CD4-positive, alpha-beta T cell (primary cell): ENCODE measurements around the gene UGT1A10. TPM values are rescaled to one million over a fixed set of nuclear protein-coding genes. Genes with fewer than 3 reads are reported as not detected.

ENCODE experiments used
- ATAC-seq: fragments of 200-7000 bp; cut with Tn5 transposase; one replicate; pipeline ENCODE4 v1.10.0; 2022; ENCODE audit warnings: mild to moderate bottlenecking; ENCODE audit not compliant: poor library complexity
- CTCF ChIA-PET: fragments of 350-600 bp; sonication (Branson Sonifier 250); formaldehyde crosslinking; loops from one replicate; lab custom pipeline; 2021; ENCODE audit warnings: antibody characterized with exemption, inconsistent platforms; lab: Charles Lee
- POLR2A ChIA-PET: fragments of 350-600 bp; sonication (Branson Sonifier 250); formaldehyde crosslinking; loops from one replicate; lab custom pipeline; 2021; ENCODE audit warnings: antibody characterized with exemption, inconsistent platforms; lab: Charles Lee
- DNase-seq, 14 experiments: peaks; one replicate each; pipeline ENCODE4 v3.0.0-alpha.2; 2013 to 2020; ENCODE audit warnings: mixed read lengths in 2 of 14
- H3K27ac ChIP-seq, 2 donors: one replicate each; pipeline versions ENCODE4 v1.5.1 to v1.7.0; 2013; ENCODE audit warnings: low read length in 2 of 2, low read depth in 1 of 2, mild to moderate bottlenecking in 1 of 2
- H3K27me3 ChIP-seq, 2 experiments: 1 replicate in 1 of 2; 2 replicates in 1 of 2; pipeline versions ENCODE4 v1.6.1 to v1.7.0; 2013; ENCODE audit warnings: low read length in 2 of 2, control low read depth in 1 of 2, mild to moderate bottlenecking in 1 of 2, moderate library complexity in 1 of 2; ENCODE audit not compliant: insufficient read depth in 2 of 2, control insufficient read depth in 1 of 2
- H3K36me3 ChIP-seq: one replicate; pipeline ENCODE4 v1.6.1; 2013; ENCODE audit warnings: low read length, control low read depth; ENCODE audit not compliant: insufficient read depth
- H3K4me1 ChIP-seq: one replicate; pipeline ENCODE4 v1.6.1; 2013; ENCODE audit warnings: low read length, control low read depth; ENCODE audit not compliant: insufficient read depth
- H3K4me3 ChIP-seq: one replicate; pipeline ENCODE4 v1.5.1; 2013; ENCODE audit warnings: mild to moderate bottlenecking, low read length, moderate library complexity
- H3K9me3 ChIP-seq, 2 experiments: 1 replicate in 1 of 2; 2 replicates in 1 of 2; pipeline versions ENCODE4 v1.6.1 to v1.7.0; 2013; ENCODE audit warnings: low read length in 2 of 2, mild to moderate bottlenecking in 2 of 2, control low read depth in 1 of 2, moderate library complexity in 1 of 2; ENCODE audit not compliant: control insufficient read depth in 1 of 2, insufficient read depth in 1 of 2
- H3K27ac Mint-ChIP-seq: one replicate; pipeline ENCODE4 v1.8.0; 2020; ENCODE audit warnings: mixed read lengths
- H3K27me3 Mint-ChIP-seq: one replicate; pipeline ENCODE4 v1.8.0; 2021; ENCODE audit warnings: mixed read lengths
- H3K36me3 Mint-ChIP-seq: one replicate; pipeline ENCODE4 v1.8.0; 2021; ENCODE audit warnings: low read depth, mixed read lengths
- H3K4me1 Mint-ChIP-seq: one replicate; pipeline ENCODE4 v1.8.0; 2021; ENCODE audit warnings: low read depth, mixed read lengths
- H3K4me3 Mint-ChIP-seq: one replicate; pipeline ENCODE4 v1.8.0; 2020; ENCODE audit warnings: mild to moderate bottlenecking, mixed read lengths
- H3K9me3 Mint-ChIP-seq: one replicate; pipeline ENCODE4 v1.8.0; 2020; ENCODE audit warnings: mixed read lengths
- intact Hi-C, 2 experiments: fragments of 100-400 bp; cut with DNase I in 1 of 2; cut with micrococcal nuclease in 1 of 2; formaldehyde crosslinking; loops; one replicate each; pipeline versions ENCODE4 v1.15.1 to v1.9.0; 2023 to 2025; cut with DNase I, micrococcal nuclease
- total RNA-seq, 174 experiments: library from RNA in 2 of 174; stranded (reverse) in 2 of 174; gene quantifications; one replicate each; pipeline ENCODE4 v1.2.3 and lab custom pipeline; 2021 to 2026
- TF ChIP-seq, protein P1 (sequence below): fragments of 200-600 bp; IDR thresholded peaks from one replicate; pipeline ENCODE4 v1.8.0; 2022; ENCODE audit warnings: antibody characterized with exemption, mild to moderate bottlenecking

UGT1A10 gene
- total RNA-seq, 2 experiments from 2014 or later, result not detected

DNA sequence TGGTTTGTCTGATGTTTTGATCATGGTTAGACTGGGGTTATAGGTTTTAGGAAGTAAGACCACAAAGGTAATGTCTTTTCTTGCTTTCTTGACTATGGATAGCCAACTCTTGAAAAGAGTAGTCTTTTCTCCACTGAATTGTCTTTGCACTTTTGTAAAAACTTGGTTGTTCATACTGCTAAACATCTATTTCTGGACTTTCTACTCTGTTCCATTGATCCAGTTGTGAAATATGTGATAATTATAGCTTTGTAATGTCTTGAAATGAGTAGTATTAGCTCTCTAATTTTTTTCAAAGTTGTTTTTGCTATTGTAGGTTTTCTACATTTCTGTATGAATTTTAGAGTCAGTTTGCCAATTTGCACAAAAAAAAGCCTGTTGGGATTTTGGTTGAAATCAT is 22.4 kb downstream of the UGT1A10 start:
- ATAC-seq (no peak), DNase-seq (no peak)
- no peaks in the 10 kb centered on the region for H3K36me3 ChIP-seq
- Mint-ChIP-seq H3K9me3 (no peaks in the 10 kb centered on the region), H3K4me3 (no peak overlapping the region), H3K4me1 (no peaks in the 10 kb centered on the region), H3K27ac (no peak overlapping the region), H3K27me3 (peaks cover 28% of the 10 kb centered on the region), H3K36me3 (no peaks in the 10 kb centered on the region)
- POLR2A ChIA-PET, result no interaction called here
- H3K27me3 ChIP-seq, result peaks cover 5 to 7% of the 10 kb centered on the region in 2 experiments
- no peak overlapping the region for H3K27ac ChIP-seq
- intact Hi-C loops, result no loop called here
- no peak overlapping the region for H3K4me3 ChIP-seq
- H3K4me1 ChIP-seq, result no peaks in the 10 kb centered on the region
- CTCF ChIA-PET, result no interaction called here
- no peaks in the 10 kb centered on the region for H3K9me3 ChIP-seq
- TF ChIP-seq, protein P1, sequence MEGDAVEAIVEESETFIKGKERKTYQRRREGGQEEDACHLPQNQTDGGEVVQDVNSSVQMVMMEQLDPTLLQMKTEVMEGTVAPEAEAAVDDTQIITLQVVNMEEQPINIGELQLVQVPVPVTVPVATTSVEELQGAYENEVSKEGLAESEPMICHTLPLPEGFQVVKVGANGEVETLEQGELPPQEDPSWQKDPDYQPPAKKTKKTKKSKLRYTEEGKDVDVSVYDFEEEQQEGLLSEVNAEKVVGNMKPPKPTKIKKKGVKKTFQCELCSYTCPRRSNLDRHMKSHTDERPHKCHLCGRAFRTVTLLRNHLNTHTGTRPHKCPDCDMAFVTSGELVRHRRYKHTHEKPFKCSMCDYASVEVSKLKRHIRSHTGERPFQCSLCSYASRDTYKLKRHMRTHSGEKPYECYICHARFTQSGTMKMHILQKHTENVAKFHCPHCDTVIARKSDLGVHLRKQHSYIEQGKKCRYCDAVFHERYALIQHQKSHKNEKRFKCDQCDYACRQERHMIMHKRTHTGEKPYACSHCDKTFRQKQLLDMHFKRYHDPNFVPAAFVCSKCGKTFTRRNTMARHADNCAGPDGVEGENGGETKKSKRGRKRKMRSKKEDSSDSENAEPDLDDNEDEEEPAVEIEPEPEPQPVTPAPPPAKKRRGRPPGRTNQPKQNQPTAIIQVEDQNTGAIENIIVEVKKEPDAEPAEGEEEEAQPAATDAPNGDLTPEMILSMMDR, result no peak

DNA sequence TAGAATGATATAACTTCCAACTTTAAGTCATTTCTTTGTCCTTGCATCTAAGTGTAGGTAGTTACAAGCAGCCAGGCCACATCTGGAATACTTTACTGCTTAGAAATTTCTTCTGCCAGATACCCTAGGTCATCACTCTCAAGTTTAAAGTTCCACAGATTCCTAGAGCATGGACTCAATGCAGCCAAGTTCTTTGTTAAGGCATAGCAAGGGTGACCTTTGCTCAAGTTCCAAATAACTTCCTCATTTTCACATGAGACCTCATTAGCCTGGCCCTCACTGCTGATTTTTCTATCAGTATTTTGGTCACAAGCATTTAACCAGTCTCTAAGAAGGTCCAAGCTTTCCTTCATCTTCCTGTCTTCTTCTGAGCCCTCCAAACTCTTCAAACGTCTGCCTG is 27.7 kb downstream of the UGT1A10 start:
- Mint-ChIP-seq H3K27ac (no peak overlapping the region), H3K4me3 (no peak overlapping the region), H3K4me1 (no peaks in the 10 kb centered on the region), H3K9me3 (peaks cover 9% of the 10 kb centered on the region), H3K27me3 (peaks cover 41% of the 10 kb centered on the region), H3K36me3 (no peaks in the 10 kb centered on the region)
- TF ChIP-seq, protein P1, result no peak
- Histone ChIP-seq H3K27ac (no peak overlapping the region), H3K4me3 (no peak overlapping the region), H3K4me1 (no peaks in the 10 kb centered on the region), H3K27me3 (peaks cover 7% of the 10 kb centered on the region in 2 experiments), H3K9me3 (no peaks in the 10 kb centered on the region), H3K36me3 (no peaks in the 10 kb centered on the region)
- CTCF ChIA-PET, result no interaction called here
- intact Hi-C loops, result no loop called here
- no peak for DNase-seq
- POLR2A ChIA-PET, result no interaction called here
- no peak for ATAC-seq

DNA sequence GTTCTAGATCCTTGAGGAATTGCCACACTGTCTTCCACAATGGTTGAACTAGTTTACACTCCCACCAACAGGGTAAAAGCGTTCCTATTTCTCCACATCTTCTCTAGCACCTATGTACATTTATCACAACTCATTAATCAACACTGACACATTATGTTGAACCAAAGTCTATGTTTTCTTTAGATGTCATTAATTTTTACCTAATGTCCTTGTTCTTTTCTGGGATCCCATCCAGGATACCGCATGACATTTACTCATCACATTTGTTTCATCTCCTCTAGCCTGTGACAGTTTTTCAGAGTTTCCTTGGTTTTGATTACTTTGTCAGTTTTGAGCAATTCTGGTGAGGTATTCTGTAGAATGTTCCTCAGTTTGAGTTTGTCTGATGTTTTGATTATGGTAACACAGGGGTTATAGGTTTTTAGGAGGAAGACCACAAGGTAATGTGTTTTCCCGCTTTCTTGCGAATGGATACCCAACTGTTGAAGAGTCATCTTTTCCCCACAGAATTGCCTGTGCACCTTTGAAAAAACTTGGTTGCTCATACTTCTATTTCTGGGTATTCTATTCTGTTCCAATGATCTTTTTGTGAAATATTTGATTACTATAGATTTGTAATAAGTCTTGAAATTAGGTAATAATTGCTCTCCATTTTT is 32.5 kb downstream of the UGT1A10 start:
- Mint-ChIP-seq H3K36me3 (no peaks in the 10 kb centered on the region), H3K4me1 (no peaks in the 10 kb centered on the region)
- H3K9me3 ChIP-seq, result no peaks in the 10 kb centered on the region

More for the DNA sequence above, 32.5 kb downstream of the UGT1A10 start:
- TF ChIP-seq, protein P1, result no peak
- Mint-ChIP-seq H3K9me3 (peaks cover 9% of the 10 kb centered on the region), H3K27me3 (peaks cover 52% of the 10 kb centered on the region), H3K27ac (no peak overlapping the region), H3K4me3 (no peak overlapping the region)
- ChIA-PET CTCF (no interaction called here), POLR2A (no interaction called here)
- ATAC-seq (no peak), DNase-seq (no peak)
- Histone ChIP-seq H3K27me3 (peaks cover 2 to 13% of the 10 kb centered on the region in 2 experiments), H3K36me3 (no peaks in the 10 kb centered on the region), H3K27ac (no peak overlapping the region), H3K4me3 (no peak overlapping the region), H3K4me1 (no peaks in the 10 kb centered on the region)
- intact Hi-C loops, result no loop called here
